ENCODE measurements around the gene PROZ. TPM values are rescaled to one million over a fixed set of nuclear protein-coding genes. Genes with fewer than 3 reads are reported as not detected.
"Not testable (repeated sequence)": the region's sequence is repeated elsewhere in the genome, so short reads cannot be mapped to it uniquely, and the experiment has no call there.

Gene PROZ
- total and polyA plus RNA-seq, 2 experiments from 2014 or later = not detected

- H2AFZ ChIP-seq = no peak overlapping the region
- H3K9me3 ChIP-seq (ENCODE audit: low read depth) = no peaks in the 10 kb centered on the region
- H3K9ac ChIP-seq = no peak overlapping the region
- no peaks in the 10 kb centered on the region for H3K79me2 ChIP-seq (ENCODE audit: insufficient read depth)
- no peaks in the 10 kb centered on the region for H3K4me1 ChIP-seq (ENCODE audit: insufficient read depth)
- WGBS, 2 experiments (ENCODE audit: low coverage in 1 of 2, low lambda C conversion rate in 2 of 2, missing lambda C conversion rate in 2 of 2) = 32 to 35% methylated on average over 43 to 47 of the region's 49 CpGs
- H3K4me2 ChIP-seq (ENCODE audit: unreplicated experiment) = no peak overlapping the region
- no peaks in the 10 kb centered on the region for H3K9me2 ChIP-seq (ENCODE audit: insufficient read depth)
- TF ChIP-seq EZH2phosphoT487 (IDR thresholded peaks at IDR 0.05; ENCODE audit: insufficient read depth, low read depth) (no peak), EZH2 (IDR thresholded peaks at IDR 0.05; ENCODE audit: insufficient read depth, poor library complexity, severe bottlenecking) (no peak)
- H3K4me3 ChIP-seq = no peak overlapping the region
- no peaks in the 10 kb centered on the region for H3F3A ChIP-seq (ENCODE audit: insufficient read depth)
- H3K27me3 ChIP-seq (replicated peaks; ENCODE audit: insufficient read depth) = peaks cover 9% of the 10 kb centered on the region; the same call in 1 of the 2 replicates
- no peak for DNase-seq
- H3K36me3 ChIP-seq (ENCODE audit: low read depth) = no peaks in the 10 kb centered on the region
- H3K27ac ChIP-seq = no peak overlapping the region
- H4K20me1 ChIP-seq (ENCODE audit: insufficient read depth) = no peaks in the 10 kb centered on the region
- in situ Hi-C loops (cut with MboI) = no loop called here
Measured at GRCh38 chr13:113110852-113111315, 47.6 kb upstream of the PROZ start.

DNA sequence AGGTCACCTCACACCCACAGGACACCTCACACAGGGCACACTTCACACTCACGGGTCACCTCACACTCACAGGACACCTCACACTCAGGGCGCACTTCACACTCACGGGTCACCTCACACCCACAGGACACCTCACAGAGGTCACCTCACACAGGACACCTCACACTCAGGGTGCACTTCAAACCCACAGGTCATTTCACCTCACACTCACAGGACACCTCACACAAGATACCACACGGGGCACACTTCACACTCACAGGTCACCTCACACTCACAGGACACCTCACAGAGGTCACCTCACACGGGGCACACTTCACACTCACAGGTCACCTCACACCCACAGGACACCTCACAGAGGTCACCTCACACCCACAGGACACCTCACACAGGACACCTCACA, 46.6 kb upstream of the PROZ start:
- H3K4me1 ChIP-seq (ENCODE audit: insufficient read depth); in situ Hi-C loops (cut with MboI); H3K9ac ChIP-seq; H3F3A ChIP-seq (ENCODE audit: insufficient read depth); H3K9me3 ChIP-seq (ENCODE audit: low read depth); H3K4me3 ChIP-seq; H4K20me1 ChIP-seq (ENCODE audit: insufficient read depth); H3K27ac ChIP-seq; H3K27me3 ChIP-seq (replicated peaks; ENCODE audit: insufficient read depth); H2AFZ ChIP-seq; H3K36me3 ChIP-seq (ENCODE audit: low read depth); H3K4me2 ChIP-seq (ENCODE audit: unreplicated experiment); H3K9me2 ChIP-seq (ENCODE audit: insufficient read depth); H3K79me2 ChIP-seq (ENCODE audit: insufficient read depth); DNase-seq: not testable (repeated sequence)
- WGBS, 2 experiments (ENCODE audit: low coverage in 1 of 2, low lambda C conversion rate in 2 of 2, missing lambda C conversion rate in 2 of 2) = 68 to 71% methylated on average over 4 to 5 of the region's 5 CpGs

- H3K9me2 ChIP-seq (ENCODE audit: insufficient read depth); H3K4me2 ChIP-seq (ENCODE audit: unreplicated experiment); H3K9ac ChIP-seq; DNase-seq; in situ Hi-C loops (cut with MboI); H3K79me2 ChIP-seq (ENCODE audit: insufficient read depth); H2AFZ ChIP-seq; H3K4me3 ChIP-seq; H3K9me3 ChIP-seq (ENCODE audit: low read depth); H3K27me3 ChIP-seq (replicated peaks; ENCODE audit: insufficient read depth); H3K36me3 ChIP-seq (ENCODE audit: low read depth); H4K20me1 ChIP-seq (ENCODE audit: insufficient read depth); H3K27ac ChIP-seq; H3F3A ChIP-seq (ENCODE audit: insufficient read depth); H3K4me1 ChIP-seq (ENCODE audit: insufficient read depth): not testable (repeated sequence)
- WGBS, 2 experiments (ENCODE audit: low coverage in 1 of 2, low lambda C conversion rate in 2 of 2, missing lambda C conversion rate in 2 of 2) = 68 to 86% methylated on average over 1 of the region's 1 CpG
Measured at GRCh38 chr13:113112475-113112874, 46.0 kb upstream of the PROZ start.

- in situ Hi-C loops (cut with MboI) = no loop called here
- 55 to 59% methylated on average over 9 of the region's 9 CpGs for WGBS, 2 experiments (ENCODE audit: low coverage in 1 of 2, low lambda C conversion rate in 2 of 2, missing lambda C conversion rate in 2 of 2)
Measured at GRCh38 chr13:113112893-113113845, 45.3 kb upstream of the PROZ start.

More at GRCh38 chr13:113112893-113113845, 45.3 kb upstream of the PROZ start:
- Histone ChIP-seq H2AFZ (no peak overlapping the region), H3K4me1 (ENCODE audit: insufficient read depth) (no peaks in the 10 kb centered on the region), H3K4me3 (no peak overlapping the region), H3K36me3 (ENCODE audit: low read depth) (no peaks in the 10 kb centered on the region), H3K27ac (no peak overlapping the region), H3K9me2 (ENCODE audit: insufficient read depth) (no peaks in the 10 kb centered on the region), H4K20me1 (ENCODE audit: insufficient read depth) (no peaks in the 10 kb centered on the region), H3K4me2 (ENCODE audit: unreplicated experiment) (no peak overlapping the region), H3K79me2 (ENCODE audit: insufficient read depth) (no peaks in the 10 kb centered on the region), H3K27me3 (replicated peaks; ENCODE audit: insufficient read depth) (peaks cover 9% of the 10 kb centered on the region; the same call in 1 of the 2 replicates), H3F3A (ENCODE audit: insufficient read depth) (no peaks in the 10 kb centered on the region), H3K9ac (no peak overlapping the region), H3K9me3 (ENCODE audit: low read depth) (no peaks in the 10 kb centered on the region)
- no peak for TF ChIP-seq EZH2 (IDR thresholded peaks at IDR 0.05; ENCODE audit: insufficient read depth, poor library complexity, severe bottlenecking)
- TF ChIP-seq EZH2phosphoT487 (IDR thresholded peaks at IDR 0.05; ENCODE audit: insufficient read depth, low read depth) = no peak
- no peak for DNase-seq
